HuH-7.5 (cell line): Measurements from ENCODE around the gene ADAM20.
"Not testable (repeated sequence)": the region's sequence is repeated elsewhere in the genome, so short reads cannot be mapped to it uniquely, and the experiment has no call there.

Experiments
- DNase-seq: peaks from one replicate; pipeline ENCODE4 v3.0.0; 2011; ENCODE audit warnings: low spot score

The ADAM20 gene

DNA sequence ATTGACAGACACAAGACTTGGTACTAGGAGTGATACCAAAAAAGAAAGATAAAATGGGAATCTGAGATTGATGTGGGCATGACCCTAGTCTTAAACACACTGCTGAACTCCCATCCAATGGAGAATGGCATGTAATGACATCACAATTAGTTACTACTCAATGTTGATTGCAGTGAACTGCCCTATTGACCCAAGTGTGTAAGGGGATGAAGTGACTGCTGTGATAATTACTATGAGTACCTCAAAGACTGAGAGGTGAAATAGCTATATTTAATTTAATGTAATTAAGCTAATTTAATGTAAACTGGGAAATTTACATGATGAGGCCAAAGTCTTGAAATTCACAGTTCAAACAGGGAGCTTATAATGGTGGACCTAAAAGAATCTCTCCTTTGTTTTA lies at the start of gene ADAM20:
Gene ADAM20 (minus strand): TSS at position 101 of the 400 bp plus-strand sequence. CDS start 10,247 bp downstream, outside the sequence.
- no peak for DNase-seq

DNA sequence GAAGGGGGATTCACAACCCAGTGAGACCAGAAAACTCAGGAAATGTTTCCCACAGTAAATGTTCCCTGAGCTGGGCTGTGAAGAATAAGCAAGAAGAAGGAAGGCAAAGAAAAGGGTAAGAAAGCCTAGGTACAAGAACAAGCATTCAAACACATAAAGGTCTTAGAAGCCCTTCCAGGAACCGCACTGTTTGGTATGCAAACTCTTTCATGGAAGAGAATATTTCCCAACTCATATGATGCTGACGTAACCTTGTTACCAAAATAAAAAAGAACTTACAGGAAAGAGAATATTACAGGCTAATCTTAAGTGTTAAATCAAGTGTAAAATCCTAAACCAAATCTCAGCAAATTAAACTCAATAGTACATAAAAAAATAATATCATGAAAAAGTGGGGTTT lies 42.1 kb upstream of the ADAM20 start:
- DNase-seq = no peak

DNA sequence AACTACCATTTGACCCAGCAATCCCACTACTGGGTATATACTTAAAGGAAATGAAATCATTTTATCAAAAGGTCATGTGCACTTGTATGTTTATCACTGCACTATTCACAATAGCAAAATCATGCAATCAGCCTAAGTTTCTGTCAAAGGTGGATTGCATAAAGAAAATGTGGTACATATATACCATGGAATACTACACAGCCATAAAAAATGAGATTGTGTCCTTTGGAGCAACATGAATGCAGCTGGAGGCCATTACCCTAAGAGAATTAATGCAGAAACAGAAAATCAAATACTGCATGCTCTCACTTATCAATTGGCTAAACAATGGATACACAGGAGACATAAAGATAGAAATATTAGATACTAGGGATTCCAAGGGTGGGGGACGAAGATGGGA lies 38.2 kb upstream of the ADAM20 start:
- no peak for DNase-seq

DNA sequence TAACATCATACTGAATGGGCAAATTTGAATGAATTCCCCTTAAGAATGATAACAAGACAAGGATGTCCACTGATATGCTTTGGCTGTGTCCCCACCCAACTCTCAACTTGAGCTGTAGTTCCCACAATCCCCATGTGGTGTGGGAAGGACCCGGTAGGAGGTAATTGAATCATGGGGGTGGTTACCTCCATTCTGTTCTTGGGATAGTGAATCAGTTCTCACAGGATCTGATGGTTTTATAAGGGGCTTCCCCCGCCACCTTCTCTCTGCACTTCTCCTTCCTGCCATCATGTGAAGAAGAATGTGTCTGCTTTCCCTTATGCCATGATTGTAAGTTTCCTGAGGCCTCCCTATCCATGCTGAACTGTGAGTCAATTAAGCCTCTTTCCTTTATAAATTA lies 36.3 kb upstream of the ADAM20 start:
- DNase-seq = no peak

DNA sequence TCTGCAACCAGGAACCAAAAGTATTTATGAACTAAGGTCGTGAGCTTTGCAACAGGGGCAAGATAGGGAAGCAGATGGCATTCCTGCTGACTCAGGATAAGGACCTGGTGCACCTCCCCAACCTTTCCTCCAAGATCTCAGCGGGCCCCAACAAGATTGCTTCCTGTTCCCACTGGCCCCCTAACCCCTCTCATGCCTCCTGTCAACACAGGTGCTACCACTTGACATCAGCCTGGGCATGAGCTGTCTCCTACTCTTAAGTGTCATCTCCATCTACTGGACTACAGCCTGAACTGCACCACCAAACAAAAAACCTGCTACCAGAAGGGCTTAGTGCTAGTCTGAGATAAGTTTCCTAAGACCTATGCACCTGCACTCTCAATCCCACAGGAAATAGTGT lies 33.0 kb upstream of the ADAM20 start:
- peak; percentile 33 for DNase-seq

DNA sequence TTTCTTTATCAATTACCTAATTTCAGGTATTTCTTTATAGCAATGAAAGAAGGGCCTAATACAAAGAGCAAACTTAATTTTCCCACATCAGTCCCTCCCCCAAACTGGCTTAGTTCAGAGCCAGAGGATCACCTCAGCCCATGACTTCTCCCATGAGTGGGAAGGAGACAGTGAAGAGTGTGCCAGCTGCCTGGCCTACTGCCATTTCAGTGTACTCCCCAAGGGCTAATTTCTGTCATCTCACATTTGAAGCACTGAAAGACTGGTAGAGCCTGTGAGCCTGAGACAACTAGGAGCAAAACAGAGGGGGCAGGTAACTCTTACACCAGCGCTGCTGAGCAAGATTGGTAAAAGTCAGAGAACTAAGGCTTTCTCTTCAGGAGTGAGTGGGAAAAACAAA lies 29.1 kb upstream of the ADAM20 start:
- DNase-seq = no peak

DNA sequence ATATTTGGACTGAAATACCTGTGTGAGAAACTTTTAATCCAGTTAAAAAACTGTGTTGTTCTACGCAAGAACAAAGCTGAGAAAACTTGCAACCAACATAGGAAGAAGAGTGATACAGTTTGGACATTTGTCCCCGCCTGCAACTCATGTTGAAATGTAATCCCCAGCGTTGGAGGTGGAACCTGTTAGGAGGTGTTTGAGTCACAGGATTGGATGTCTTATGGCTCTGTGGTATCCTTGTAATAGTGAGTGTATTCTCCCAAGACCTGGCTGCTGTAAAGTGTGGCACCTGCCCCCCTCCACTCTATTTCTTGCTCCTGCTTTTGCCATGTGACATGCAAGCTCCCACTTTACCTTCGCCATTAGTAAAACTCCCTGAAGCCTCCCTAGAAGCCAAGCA lies 28.6 kb upstream of the ADAM20 start:
- DNase-seq = no peak

DNA sequence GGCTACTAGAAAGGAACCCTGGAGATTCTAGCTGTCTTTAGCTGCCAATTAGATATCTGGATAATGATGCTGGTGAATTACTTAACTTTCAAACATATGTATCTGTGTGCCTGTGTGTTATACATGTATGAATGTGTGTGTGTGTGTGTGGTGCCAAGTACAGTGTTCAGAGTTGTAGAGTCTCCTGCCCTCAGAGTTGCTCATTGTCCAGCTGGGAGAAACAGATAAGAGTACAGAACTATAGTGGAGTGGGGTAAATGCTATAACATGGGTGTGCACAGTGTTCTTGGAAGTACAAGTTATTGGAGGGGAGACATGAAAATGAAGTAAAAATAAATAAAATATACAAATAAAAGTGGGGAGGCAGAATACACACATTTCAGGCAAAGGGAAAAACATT lies 23.6 kb upstream of the ADAM20 start:
- no peak for DNase-seq

DNA sequence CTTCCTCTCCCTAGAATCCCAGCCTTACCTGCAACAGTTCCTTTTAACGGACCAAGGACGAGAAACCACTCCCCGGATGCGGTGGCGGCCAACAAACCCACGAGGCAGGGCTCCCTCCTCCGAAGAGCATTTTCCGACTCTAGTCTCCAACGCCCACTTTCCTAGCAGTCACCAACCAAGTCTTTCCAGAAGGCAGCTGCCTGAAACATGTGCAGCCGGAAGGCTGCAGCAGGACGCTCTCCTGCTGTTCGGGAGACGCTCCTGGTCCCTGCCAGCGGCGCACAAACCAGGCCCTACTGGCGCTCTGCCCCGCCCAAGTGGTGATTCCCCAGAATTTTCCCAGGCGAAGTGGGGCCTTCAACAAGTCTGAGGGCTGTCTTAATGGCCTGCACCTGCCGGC lies 21.1 kb upstream of the ADAM20 start:
- DNase-seq = no peak

DNA sequence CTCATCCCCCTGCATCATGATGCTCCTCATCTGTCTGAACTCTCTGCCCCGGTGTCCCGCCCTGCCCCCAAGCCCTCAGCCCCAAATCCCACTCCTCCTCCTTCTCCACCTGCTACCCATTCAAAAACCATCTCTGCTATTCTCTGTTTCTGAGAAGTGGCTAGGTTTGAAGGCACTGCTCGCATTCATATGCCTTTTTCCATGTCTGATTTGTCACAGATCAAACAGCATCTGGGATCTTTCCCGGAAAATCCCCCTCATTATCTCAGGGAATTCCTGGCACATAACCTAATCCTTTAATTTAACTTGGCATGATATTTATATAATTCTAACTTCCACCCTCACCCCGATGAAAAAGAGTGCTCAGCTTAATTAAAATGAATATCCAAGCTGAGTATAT lies 3.3 kb upstream of the ADAM20 start:
- DNase-seq = no peak

DNA sequence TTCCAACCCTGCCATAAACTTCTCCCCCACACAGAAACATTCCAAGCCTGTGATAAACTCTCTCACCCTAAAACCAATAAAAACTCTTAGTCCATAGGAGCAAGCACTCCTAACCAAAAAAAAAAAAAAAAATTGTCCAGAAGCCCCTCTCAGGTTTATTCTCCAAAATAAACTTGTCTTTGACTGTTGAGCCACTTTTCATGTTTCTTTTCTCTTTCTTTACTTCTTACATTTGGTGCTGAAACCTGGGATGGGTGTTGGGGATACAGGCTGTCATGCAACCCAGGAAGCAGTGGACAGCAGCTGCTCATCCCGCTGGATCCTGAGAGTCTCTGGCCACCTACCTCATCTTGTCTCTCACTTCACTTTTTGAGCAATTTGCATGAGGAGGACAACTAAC lies 2.0 kb upstream of the ADAM20 start:
- no peak for DNase-seq

DNA sequence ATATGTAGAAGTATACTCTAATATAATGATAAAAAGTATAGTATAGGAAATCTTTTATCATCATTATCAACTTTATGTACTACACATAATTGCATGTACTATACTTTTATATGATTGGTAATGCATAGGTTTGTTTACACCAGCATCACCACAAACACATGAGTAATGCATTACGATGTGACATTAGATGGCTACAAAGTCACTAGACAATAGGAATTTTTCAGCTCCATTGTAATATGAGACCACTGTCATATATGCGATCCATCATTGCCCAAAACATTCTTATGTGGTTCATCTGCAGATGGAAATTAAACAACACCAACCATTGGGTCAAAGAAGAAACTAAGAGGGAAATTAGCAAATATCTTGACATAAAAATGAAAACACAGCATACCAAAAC lies 4.4 kb downstream of the ADAM20 start:
- no peak for DNase-seq

DNA sequence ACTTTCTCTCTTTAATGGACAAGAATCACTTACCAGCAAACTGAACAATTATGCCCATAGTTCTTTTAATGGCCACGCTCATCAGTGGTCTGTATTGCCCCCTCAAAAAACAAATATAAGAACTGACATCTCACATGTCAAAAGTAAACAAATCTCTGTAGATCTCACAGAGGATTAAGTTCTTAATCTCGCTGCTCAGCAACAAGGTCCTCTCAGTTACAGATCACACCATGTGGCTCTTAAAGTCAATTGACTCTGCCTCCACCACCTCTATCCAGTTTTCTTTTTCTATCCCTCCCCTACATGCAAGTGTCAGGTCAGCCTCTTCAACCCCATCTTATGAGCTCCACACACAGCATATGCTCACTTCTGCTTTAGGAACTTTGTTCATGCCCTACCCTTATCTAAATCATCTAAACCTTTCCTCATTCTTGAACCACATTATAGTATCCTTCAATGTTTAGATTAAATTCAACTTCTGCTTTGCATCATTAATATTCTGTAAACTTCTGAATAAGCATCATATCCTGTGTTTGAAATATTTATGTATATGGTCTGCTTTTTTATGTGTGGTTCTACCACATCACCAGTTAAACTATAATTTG lies 7.2 kb downstream of the ADAM20 start:
- no peak for DNase-seq

DNA sequence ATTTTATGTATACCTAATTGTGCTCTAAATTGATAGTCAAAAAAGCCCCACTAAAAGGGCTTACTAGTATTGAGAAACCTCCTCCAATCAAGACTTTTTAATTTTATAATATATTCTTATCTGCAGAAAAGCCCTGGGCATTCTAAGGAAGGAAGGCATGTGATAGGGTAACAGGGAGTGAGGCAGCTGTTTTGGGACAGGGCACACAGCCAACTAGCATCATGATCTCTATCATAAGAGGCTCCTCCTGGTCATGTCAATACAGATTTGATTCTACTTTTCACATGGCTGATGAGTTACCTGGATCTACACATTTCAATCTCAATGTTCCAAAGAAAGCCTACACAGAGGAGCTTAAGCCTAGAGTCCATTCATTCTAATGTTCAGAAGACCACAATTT lies 9.1 kb downstream of the ADAM20 start:
- no peak for DNase-seq

DNA sequence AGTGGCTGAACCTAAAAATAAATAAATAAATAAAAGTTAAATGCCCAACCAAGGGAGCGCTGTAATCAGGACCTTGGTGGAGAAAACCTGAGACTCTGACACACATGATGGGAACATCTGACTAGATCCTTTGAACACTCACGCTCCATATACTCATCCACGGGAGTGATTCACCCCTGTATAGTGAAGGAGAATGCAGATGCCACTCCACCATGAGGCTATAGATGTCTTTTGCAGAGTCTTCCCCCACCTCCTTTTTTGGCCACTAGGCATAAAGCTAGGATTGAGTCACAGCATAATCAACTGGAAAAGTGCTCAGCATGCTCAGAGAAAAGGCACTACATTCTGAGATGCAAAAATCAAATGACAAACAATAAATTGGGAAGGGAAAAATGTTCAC lies 19.0 kb downstream of the ADAM20 start:
- DNase-seq = no peak

DNA sequence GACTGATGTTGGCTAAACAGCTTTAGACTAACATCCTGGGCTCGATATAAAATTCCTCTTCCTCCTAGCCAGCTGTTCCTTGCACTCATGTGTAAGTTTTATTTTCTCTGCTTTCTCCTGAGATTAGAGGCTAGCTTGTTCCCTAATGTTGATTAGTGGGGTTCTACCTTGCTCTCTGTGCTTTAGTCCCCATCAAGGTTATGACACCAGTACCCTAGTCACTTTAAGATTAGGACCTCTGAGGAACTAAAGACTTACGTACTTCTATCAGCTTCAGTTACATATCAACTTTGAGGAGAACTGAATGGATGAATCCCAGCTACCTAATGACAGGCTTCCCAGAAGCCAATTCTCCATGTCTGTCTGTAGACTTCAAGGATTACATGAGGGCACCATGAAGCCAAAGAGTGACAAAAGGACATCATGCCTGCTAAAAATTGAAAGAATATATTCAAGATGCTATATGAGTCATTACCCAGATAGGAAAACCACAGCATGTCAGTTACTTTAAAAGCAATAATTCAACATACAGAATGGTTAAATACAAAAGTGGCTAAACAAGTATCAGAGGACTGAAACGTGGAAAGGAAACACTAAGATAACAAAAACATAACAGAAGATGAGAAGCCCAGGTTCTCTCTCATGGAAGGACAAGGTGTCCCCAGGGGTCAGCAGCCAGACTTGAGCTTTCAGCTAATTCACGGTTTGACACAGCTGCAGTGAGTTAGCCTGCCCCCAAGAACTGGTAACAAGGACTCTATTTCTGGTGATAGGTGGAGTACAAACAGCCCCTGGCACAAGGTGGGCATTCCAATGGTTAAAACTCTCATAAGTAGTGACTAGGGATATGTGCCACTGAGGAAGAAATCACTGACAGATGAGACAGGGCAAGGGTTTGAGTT lies 20.4 kb downstream of the ADAM20 start:
- no peak for DNase-seq

DNA sequence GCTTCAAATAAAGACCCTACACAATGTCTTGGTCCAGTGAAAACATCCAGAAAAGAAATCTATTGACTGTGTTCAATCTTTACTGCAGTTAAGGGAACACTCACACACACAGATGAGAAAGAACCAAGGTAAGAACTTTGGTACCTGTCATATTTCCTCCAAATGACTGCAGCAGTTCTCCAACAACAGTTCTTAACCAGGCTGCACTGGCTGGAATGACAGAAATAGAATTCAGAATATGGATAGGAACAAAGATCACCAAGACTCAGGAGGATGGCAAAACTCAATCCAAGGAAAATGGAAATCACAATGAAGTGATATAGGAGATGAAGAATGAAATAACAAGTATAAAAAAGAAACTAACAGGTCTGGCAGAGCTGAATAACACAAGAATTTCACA lies 36.6 kb downstream of the ADAM20 start:
- no peak for DNase-seq

DNA sequence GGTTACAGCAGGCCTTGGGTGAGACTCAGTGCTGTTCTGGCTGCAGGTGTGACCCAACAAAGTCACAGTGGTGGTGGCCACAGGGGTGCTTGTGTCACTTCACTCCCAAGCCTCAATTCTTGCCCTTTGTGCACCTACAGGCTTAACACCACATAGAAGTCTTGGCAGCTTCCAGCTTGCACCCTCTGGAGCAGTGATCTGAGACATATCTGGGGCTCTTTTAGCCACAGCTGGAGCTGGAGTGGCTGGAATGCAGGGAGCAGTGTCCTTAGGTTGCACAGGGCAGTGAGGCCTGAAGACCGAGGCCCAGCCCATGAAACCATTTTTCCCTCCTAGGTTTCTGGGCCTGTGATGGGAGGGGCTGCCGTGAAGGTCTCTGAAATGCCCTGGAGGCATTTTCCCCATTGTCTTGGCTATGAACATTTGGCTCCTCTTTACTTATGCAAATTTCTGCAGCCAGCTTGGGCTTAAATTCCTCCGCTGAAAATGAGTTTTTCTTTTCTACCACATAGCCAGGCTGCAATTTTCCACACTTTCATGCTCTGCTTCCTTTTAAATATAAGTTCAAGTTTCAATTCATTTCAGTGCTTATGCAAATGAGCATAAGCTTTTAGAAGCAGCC lies 45.1 kb downstream of the ADAM20 start:
- DNase-seq = no peak

DNA sequence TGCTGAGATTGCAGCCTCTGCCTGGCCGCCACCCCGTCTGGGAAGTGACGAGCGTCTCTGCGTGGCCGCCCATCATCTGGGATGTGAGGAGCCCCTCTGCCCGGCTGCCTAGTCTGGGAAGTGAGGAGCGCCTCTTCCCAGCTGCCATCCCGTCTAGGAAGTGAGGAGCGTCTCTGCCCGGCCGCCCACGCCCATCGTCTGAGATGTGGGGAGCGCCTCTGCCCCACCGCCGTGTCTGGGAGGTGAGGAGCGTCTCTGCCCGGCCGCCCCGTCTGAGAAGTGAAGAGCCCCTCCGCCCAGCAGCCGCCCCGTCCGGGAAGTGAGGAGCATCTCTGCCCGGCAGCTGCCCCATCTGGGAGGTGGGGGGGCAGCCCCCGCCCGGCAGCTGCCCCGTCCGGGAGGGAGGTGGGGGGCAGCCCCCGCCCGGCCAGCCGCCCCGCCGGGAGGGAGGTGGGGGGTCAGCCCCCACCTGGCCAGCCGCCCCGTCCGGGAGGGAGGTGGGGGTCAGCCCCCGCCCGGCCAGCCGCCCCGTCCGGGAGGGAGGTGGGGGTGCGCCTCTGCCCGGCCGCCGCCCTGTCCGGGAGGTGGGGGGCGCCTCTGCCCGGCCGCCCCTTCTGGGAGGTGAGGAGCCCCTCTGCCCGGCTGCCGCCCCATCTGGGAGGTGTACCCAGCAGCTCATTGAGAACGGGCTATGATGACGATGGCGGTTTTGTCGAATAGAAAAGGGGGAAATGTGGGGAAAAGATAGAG lies 57.3 kb downstream of the ADAM20 start:
- DNase-seq = not testable (repeated sequence)

DNA sequence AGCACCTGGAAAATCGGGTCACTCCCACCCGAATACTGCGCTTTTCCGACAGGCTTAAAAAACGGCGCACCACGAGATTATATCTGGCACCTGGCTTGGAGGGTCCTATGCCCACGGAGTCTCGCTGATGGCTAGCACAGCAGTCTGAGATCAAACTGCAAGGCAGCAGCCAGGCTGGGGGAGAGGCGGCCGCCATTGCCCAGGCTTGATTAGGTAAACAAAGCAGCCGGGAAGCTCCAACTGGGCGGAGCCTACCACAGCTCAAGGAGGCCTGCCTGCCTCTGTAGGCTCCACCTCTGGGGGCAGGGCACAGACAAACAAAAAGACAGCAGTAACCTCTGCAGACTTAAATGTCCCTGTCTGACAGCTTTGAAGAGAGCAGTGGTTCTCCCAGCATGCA lies 59.3 kb downstream of the ADAM20 start:
- not testable (repeated sequence) for DNase-seq

DNA sequence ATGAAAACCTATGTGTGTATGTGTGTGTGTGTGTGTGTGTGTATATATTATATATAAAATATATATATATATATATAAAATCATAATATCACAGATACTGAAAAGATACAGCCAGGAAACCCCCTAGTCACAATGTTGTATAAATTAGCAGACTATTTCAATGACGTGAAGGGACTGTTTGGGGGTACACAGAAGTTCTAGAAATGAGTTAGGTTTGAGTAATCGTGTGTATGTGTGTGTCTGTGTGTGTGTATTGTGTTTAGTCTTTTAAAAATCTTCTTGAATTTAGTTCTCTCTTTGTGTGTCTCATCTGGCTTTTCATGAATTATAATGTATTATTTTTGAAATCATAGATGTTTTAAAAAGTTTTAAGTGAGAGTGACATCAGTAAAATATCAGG lies 61.0 kb downstream of the ADAM20 start:
- no peak for DNase-seq
